GM12878 (cell line): ENCODE results near the gene FAM20A.

ENCODE experiments used
- CEBPB ChIP-seq, 2 experiments: fragments of 150-350 bp in 1 of 2; IDR thresholded peaks; 2 replicates each; pipeline ENCODE4 v1.6.1; 2012 to 2014; ENCODE audit warnings: low read depth in 2 of 2, low read length in 2 of 2, borderline replicate concordance in 1 of 2, inconsistent platforms in 1 of 2
- CTCF ChIP-seq, 3 experiments: IDR thresholded peaks in 2 of 3; conservative IDR thresholded peaks in 1 of 3; 2 replicates each; pipeline ENCODE4 v1.5.1; 2011; ENCODE audit warnings: low read depth in 3 of 3, low read length in 3 of 3, mild to moderate bottlenecking in 3 of 3, control low read depth in 2 of 3, moderate library complexity in 2 of 3, inconsistent platforms in 1 of 3, mixed read lengths in 1 of 3; ENCODE audit not compliant: control insufficient read depth in 2 of 3, insufficient read depth in 1 of 3; ENCODE audit errors: extremely low read depth in 1 of 3
- CUX1 ChIP-seq: IDR thresholded peaks from 2 replicates; pipeline ENCODE4 v1.6.1; 2012; ENCODE audit warnings: improper control_type of control experiment, low read depth, low read length; ENCODE audit not compliant: insufficient replicate concordance
- EGR1 ChIP-seq, 2 experiments: IDR thresholded peaks; 1 replicate in 1 of 2; 2 replicates in 1 of 2; pipeline ENCODE4 v1.6.1; 2011 to 2012; ENCODE audit warnings: low read depth in 2 of 2, low read length in 2 of 2, borderline replicate concordance in 1 of 2, mild to moderate bottlenecking in 1 of 2, moderate library complexity in 1 of 2
- EP300 ChIP-seq, 2 experiments: fragments of 150-350 bp in 1 of 2; IDR thresholded peaks; 2 replicates each; pipeline ENCODE4 v1.6.1; 2011 to 2012; ENCODE audit warnings: low read depth in 2 of 2, low read length in 2 of 2, borderline replicate concordance in 1 of 2, improper control_type of control experiment in 1 of 2, inconsistent platforms in 1 of 2; ENCODE audit not compliant: control insufficient read depth in 1 of 2
- GABPA ChIP-seq: IDR thresholded peaks from 2 replicates; pipeline ENCODE4 v1.6.1; 2014; ENCODE audit warnings: antibody characterized with exemption, low read depth, mild to moderate bottlenecking, inconsistent platforms
- MAX ChIP-seq: IDR thresholded peaks from 2 replicates; pipeline ENCODE4 v1.6.1; 2012; ENCODE audit warnings: low read depth, low read length, improper control_type of control experiment
- NBN ChIP-seq: fragments of 450-650 bp; IDR thresholded peaks from 2 replicates; pipeline ENCODE4 v1.6.1; 2016
- POLR2A ChIP-seq: IDR thresholded peaks from 2 replicates; pipeline ENCODE4 v1.6.1; 2011; ENCODE audit warnings: low read depth, mild to moderate bottlenecking, low read length
- POLR2AphosphoS5 ChIP-seq: IDR thresholded peaks from 2 replicates; pipeline ENCODE4 v1.6.1; 2011; ENCODE audit warnings: mild to moderate bottlenecking, low read length, inconsistent platforms
- RAD51 ChIP-seq: fragments of 450-650 bp; IDR thresholded peaks from 2 replicates; pipeline ENCODE4 v1.6.1; 2016; ENCODE audit warnings: moderate library complexity, mild to moderate bottlenecking, inconsistent platforms
- TAF1 ChIP-seq: IDR thresholded peaks from 2 replicates; pipeline ENCODE4 v1.6.1; 2011; ENCODE audit warnings: mild to moderate bottlenecking, low read depth, low read length, borderline replicate concordance
- ZNF24 ChIP-seq: fragments of 450-650 bp; IDR thresholded peaks from 2 replicates; pipeline ENCODE4 v1.6.1; 2017; ENCODE audit warnings: antibody characterized with exemption, mild to moderate bottlenecking

- TF ChIP-seq GABPA (no peak), CTCF (IDR thresholded peaks at IDR 0.05 in 2 of 3, conservative IDR thresholded peaks at IDR 0.05 in 1 of 3; ENCODE audit: control insufficient read depth in 2 of 3, extremely low read depth in 1 of 3, insufficient read depth in 1 of 3, low read depth in 3 of 3, low read length in 3 of 3) (no peak), POLR2A (no peak), EP300 (IDR thresholded peaks at IDR 0.05; ENCODE audit: borderline replicate concordance in 1 of 2, control insufficient read depth in 1 of 2, low read depth in 2 of 2, low read length in 2 of 2) (no peak), TAF1 (no peak), EGR1 (IDR thresholded peaks at IDR 0.05; ENCODE audit: borderline replicate concordance in 1 of 2, low read depth in 2 of 2, low read length in 2 of 2) (no peak), MAX (no peak), ZNF24 (no peak), POLR2AphosphoS5 (no peak), CUX1 (no peak), CEBPB (IDR thresholded peaks at IDR 0.05; ENCODE audit: borderline replicate concordance in 1 of 2, low read depth in 2 of 2, low read length in 2 of 2) (no peak), NBN (no peak), RAD51 (no peak)
Measured at GRCh38 chr17:68594552-68594951, 6.6 kb downstream of the FAM20A start.
